ENCODE data around the gene AOX1.
A peak's percentile ranks its signal among the peaks of the same experiment; 100 is the strongest.
"Not testable (repeated sequence)": the region's sequence is repeated elsewhere in the genome, so short reads cannot be mapped to it uniquely, and the experiment has no call there.

AOX1 gene

DNA sequence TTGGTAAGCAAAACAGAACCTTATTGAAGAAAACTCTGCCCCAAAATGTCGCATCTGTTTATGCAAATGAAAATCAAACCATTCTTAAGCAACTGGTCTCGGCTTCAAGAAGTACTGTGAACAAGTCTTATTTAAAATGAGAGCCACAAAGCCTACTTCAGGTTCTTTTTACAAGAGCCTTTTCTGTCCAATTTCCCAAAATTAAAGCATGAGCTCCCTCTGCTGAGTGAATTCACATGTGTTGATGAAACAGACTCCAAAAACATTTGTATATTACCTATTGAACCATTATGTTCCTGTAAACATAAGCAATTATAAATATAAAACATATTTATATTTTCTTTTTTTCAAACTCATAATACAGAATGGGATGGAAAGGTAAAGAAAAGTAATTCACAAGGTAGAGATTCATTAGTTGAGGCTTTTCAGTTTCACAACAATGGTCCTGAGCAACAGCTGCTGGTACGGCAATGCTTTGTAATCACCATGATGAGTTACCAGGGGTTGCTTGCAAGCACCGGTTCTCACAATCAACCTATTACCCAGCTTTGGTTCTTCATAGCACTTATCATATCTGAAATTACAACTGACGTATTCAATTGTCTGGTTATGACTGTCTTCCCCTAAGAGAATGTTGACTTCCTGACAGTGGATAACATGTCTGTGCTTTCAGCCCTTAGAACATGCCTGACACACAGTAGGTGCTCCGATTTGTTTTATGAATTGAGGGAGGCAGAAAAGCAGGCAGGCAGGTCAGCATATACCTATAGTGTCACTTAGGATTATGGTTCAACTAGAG, 117.5 kb downstream of the AOX1 start:
- DNase-seq (ENCODE audit: low read depth), result no peak

DNA sequence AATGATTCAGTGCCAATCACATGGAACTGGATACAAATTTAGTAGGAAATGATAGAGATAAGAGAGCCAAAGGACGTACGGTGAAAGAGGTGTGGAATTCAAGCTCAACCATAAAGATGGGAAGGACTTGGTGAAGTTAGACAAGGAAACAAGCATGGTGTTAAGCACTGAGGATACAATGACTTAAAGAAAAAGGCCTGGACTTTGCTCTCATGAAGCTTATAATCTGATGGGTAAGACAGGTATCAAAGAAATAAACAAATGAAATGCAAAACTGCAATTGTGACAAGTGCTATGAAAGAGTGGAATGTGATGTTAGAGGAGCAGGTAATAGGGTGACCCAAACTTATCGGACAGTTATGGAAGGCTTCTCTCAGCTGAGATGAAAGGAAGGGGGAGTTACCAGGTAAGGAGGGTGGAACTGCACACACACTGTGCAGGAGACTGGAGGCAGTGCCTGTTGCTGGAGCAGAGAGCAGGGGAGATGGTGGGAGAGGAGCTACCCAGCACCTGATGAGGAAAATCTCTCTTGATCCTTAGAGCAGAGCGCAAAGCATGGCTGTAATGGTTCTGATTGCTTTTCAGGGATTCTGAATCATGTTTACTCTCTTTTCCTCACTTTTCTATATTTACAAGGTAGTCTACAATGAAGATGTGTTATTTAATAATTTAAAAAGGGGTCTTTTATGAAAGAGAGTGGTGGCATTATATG, 118.3 kb downstream of the AOX1 start:
- no peak for DNase-seq (ENCODE audit: low read depth)

GRCh38 chr2:200705305-200706041, 119.7 kb downstream of the AOX1 start:
- no peak for DNase-seq (ENCODE audit: low read depth)

- no peak for DNase-seq (ENCODE audit: low read depth)
Observed at GRCh38 chr2:200708943-200709342, 123.1 kb downstream of the AOX1 start.

- peak; percentile 88 for DNase-seq (ENCODE audit: low read depth)
Observed at GRCh38 chr2:200713003-200713703, 127.3 kb downstream of the AOX1 start.

DNA sequence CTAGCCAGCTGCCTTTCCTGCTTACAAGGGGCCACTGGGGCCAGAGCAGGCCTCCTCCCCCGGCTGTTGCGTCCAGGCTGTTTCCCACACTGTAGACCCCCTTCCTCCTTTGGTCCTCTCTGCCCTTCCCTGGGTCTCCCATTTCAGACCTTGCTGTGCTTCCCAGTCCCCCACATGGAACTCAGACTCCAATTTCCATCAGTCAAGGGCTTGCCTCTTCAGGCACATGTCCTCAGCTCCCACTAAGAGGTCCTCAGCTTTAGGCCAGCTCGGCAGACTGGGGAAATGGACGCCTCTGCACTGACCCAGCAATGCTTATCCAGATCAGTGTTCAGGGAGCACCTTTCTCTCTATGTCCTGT, 127.9 kb downstream of the AOX1 start:
- no peak for DNase-seq (ENCODE audit: low read depth)

DNA sequence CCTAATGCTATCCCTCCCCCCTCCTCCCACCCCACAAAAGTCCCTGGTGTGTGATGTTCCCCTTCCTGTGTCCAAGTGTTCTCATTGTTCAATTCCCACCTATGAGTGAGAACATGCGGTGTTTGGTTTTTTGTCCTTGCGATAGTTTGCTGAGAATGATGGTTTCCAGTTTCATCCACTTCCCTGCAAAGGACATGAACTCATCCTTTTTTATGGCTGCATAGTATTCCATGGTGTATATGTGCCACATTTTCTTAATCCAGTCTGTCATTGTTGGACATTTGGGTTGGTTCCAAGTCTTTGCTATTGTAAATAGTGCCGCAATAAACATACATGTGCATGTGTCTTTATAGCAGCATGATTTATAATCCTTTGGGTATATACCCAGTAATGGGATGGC, 129.2 kb downstream of the AOX1 start:
- not testable (repeated sequence) for DNase-seq (ENCODE audit: low read depth)

GRCh38 chr2:200716386-200716785, 130.6 kb downstream of the AOX1 start:
- DNase-seq (ENCODE audit: low read depth), result no peak

All from activated T-cell treated with anti-CD3 and anti-CD28 coated beads for 24 hours (primary cell).